HG03460 (cell line): Measurements from ENCODE around the gene CCL14.
"Not testable (repeated sequence)": the region's sequence is repeated elsewhere in the genome, so short reads cannot be mapped to it uniquely, and the experiment has no call there.

Experiments
- ATAC-seq: cut with Tn5 transposase; IDR thresholded peaks from one replicate; pipeline ENCODE4 v1.9.1; 2021; ENCODE audit not compliant: unreplicated experiment

The CCL14 gene

GRCh38 chr17:35943537-35943936 lies 43.0 kb downstream of the CCL14 start, which contains the start of gene LYZL6:
TSS of gene LYZL6 (minus strand) at chr17:35943713. CDS start at chr17:35939356, 4,357 bp downstream.
- ATAC-seq = no peak

- no peak for ATAC-seq
Observed at GRCh38 chr17:35942588-35943186, 43.8 kb downstream of the CCL14 start.

DNA sequence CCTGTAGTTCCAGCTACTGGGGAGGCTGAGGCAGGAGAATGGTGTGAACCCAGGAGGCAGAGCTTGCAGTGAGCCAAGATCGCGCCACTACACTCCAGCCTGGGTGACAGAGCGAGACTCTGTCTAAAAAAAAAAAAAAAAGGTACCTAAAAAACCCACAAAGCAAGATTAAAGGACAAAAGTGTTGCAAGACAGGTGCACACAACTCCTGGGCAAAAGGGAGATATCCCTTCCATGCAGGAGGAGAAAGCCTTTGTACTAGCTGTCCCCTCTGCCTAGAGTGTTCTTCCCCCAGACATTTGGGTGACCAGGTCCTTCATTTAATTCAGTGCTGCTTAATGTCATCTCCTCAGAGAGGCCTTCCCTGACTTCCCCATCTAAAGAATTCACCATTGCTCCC lies 48.0 kb downstream of the CCL14 start:
- not testable (repeated sequence) for ATAC-seq

- ATAC-seq = no peak
Observed at GRCh38 chr17:35936063-35936462, 50.5 kb downstream of the CCL14 start.

DNA sequence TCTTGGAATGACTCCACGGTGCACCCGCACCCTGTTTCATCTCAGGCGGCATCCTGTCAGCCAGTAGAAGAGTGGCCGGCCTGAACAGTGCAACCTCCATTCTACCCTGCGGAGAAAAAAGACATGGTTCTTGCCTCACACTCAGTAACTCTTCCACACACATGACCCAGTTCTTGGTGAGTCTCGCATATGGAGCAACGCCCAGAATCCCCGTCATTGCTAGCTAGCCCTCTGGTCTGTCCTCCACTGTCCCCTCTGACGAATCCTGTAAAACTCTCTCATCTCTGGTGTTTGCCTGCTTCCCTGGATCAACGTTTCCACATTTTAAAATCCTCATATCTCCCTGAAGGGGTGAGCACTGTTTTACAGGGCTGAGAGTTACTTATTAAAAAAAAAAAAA lies 51.8 kb downstream of the CCL14 start:
- ATAC-seq = no peak
